Measurements from ENCODE around the gene TNC.

GRCh38 chr9:115069771-115070170 lies 48.2 kb downstream of the TNC start:
- TF ChIP-seq CTCF (IDR thresholded peaks at IDR 0.05) = no peak
- no peak for TF ChIP-seq POLR2A (IDR thresholded peaks at IDR 0.05)

Measured in lower leg skin (tissue), 3 donors.